Tibial nerve (tissue), 4 donors: ENCODE measurements around the gene TENM4. TPM values are rescaled to one million over a fixed set of nuclear protein-coding genes. Genes with fewer than 3 reads are reported as not detected.
A peak's percentile ranks its signal among the peaks of the same experiment; 100 is the strongest.

Experiments
- DNase-seq, 2 donors: peaks; one replicate each; pipeline ENCODE4 v3.0.0-alpha.2; 2019; ENCODE audit warnings: low spot score in 2 of 2
- H3K27ac ChIP-seq, 4 donors: fragments of 200-600 bp; sonication (generic) in 3 of 4; one replicate each; pipeline ENCODE4 v1.5.1; 2017 to 2019; ENCODE audit warnings: mild to moderate bottlenecking in 1 of 4
- H3K27me3 ChIP-seq, 2 donors: fragments of 200-600 bp; sonication (generic) in 1 of 2; one replicate each; pipeline versions ENCODE4 v1.5.1 to v1.6.0; 2017 to 2019
- H3K36me3 ChIP-seq, 3 donors: fragments of 200-600 bp; sonication (generic); one replicate each; pipeline ENCODE4 v1.5.1; 2018 to 2019
- H3K4me1 ChIP-seq, 4 donors: fragments of 200-600 bp; sonication (generic) in 3 of 4; one replicate each; pipeline ENCODE4 v1.5.1; 2017 to 2019
- H3K4me3 ChIP-seq, 4 donors: fragments of 200-600 bp; sonication (generic) in 3 of 4; one replicate each; pipeline ENCODE4 v1.5.1; 2017 to 2019; ENCODE audit warnings: mild to moderate bottlenecking in 1 of 4, moderate library complexity in 1 of 4
- H3K9me3 ChIP-seq, 4 donors: fragments of 200-600 bp; sonication (generic) in 3 of 4; one replicate each; pipeline ENCODE4 v1.5.1; 2017 to 2019
- EP300 ChIP-seq, 2 donors: sonication (generic); formaldehyde crosslinking; IDR thresholded peaks; one replicate each; pipeline ENCODE4 v1.6.1; 2017; ENCODE audit warnings: antibody characterized with exemption in 2 of 2, mild to moderate bottlenecking in 1 of 2
- POLR2A ChIP-seq, 2 donors: fragments of 450-650 bp; IDR thresholded peaks; one replicate each; pipeline ENCODE4 v1.6.1; 2017; ENCODE audit warnings: antibody characterized with exemption in 2 of 2, mild to moderate bottlenecking in 2 of 2, moderate library complexity in 2 of 2
- WGBS, 2 donors: methylation state at CpG; one replicate each; pipeline ENCODE4 v1.1.5; 2018; 5-methylcytosine and 5-hydroxymethylcytosine counted together
- total RNA-seq, 4 donors: library from RNA; depleted of rRNA; stranded (reverse); fragments of >200 nt; gene quantifications; one replicate each; pipeline ENCODE4 v1.1.0, GENCODE V29; 2016
- TF ChIP-seq, protein P1 (sequence below), 5 experiments: fragments of 200-600 bp in 3 of 5; fragments of 450-650 bp in 2 of 5; sonication (generic) in 3 of 5; IDR thresholded peaks; one replicate each; pipeline ENCODE4 v1.5.1; 2016 to 2019; ENCODE audit warnings: antibody characterized with exemption in 5 of 5, mild to moderate bottlenecking in 3 of 5, moderate library complexity in 2 of 5

Gene TENM4
- total RNA-seq, 4 donors from 2014 or later = 15.3 to 36.3 (median 19.6) TPM

DNA sequence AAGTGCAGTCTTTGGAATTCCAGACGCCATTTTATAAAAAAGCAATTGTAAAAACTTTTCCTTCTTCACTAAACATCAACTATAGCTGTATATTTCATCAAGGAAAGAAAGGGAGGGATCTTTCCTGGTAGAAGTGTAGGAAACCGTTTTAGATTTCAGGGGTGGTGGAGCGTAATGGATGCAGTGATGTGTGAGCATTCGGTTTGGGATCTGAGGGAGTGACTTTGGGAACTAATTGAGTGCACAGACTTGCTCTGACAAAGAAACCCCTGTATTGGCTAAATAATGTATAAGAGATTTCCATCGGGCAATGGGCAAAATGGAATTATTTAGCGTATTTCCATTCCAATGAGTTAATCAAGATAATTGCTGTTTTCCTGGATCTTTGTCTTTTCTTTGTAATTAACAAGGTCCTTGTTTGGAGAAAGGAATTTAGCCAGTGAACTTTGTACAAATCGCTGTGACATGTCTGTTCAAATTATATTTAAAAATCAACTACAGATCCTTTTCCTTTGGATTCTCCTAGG is 741.2 kb downstream of the TENM4 start:
- Histone ChIP-seq H3K9me3 (no peaks in the 10 kb centered on the region), H3K27me3 (no peaks in the 10 kb centered on the region), H3K27ac (no peak overlapping the region), H3K36me3 (no peaks in the 10 kb centered on the region), H3K4me3 (no peak overlapping the region), H3K4me1 (no peaks in the 10 kb centered on the region)
- TF ChIP-seq POLR2A (IDR thresholded peaks at IDR 0.05) = no peak
- 54 to 57% methylated on average over 7 of the region's 7 CpGs for WGBS, 2 donors
- DNase-seq = no peak

- no peak overlapping the region for H3K27ac ChIP-seq
- TF ChIP-seq EP300 (IDR thresholded peaks at IDR 0.05) (no peak), POLR2A (IDR thresholded peaks at IDR 0.05) (no peak)
- TF ChIP-seq, protein P1, sequence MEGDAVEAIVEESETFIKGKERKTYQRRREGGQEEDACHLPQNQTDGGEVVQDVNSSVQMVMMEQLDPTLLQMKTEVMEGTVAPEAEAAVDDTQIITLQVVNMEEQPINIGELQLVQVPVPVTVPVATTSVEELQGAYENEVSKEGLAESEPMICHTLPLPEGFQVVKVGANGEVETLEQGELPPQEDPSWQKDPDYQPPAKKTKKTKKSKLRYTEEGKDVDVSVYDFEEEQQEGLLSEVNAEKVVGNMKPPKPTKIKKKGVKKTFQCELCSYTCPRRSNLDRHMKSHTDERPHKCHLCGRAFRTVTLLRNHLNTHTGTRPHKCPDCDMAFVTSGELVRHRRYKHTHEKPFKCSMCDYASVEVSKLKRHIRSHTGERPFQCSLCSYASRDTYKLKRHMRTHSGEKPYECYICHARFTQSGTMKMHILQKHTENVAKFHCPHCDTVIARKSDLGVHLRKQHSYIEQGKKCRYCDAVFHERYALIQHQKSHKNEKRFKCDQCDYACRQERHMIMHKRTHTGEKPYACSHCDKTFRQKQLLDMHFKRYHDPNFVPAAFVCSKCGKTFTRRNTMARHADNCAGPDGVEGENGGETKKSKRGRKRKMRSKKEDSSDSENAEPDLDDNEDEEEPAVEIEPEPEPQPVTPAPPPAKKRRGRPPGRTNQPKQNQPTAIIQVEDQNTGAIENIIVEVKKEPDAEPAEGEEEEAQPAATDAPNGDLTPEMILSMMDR (IDR thresholded peaks at IDR 0.05) = no peak
- H3K4me1 ChIP-seq = no peaks in the 10 kb centered on the region
- H3K4me3 ChIP-seq = no peak overlapping the region
- H3K36me3 ChIP-seq = no peaks in the 10 kb centered on the region
- no peaks in the 10 kb centered on the region for H3K9me3 ChIP-seq
- 76 to 78% methylated on average over 3 of the region's 3 CpGs for WGBS, 2 donors
- no peaks in the 10 kb centered on the region for H3K27me3 ChIP-seq
- peak; percentile 27 to 52 for DNase-seq
Observed at GRCh38 chr11:78698612-78699011, 742.2 kb downstream of the TENM4 start.

DNA sequence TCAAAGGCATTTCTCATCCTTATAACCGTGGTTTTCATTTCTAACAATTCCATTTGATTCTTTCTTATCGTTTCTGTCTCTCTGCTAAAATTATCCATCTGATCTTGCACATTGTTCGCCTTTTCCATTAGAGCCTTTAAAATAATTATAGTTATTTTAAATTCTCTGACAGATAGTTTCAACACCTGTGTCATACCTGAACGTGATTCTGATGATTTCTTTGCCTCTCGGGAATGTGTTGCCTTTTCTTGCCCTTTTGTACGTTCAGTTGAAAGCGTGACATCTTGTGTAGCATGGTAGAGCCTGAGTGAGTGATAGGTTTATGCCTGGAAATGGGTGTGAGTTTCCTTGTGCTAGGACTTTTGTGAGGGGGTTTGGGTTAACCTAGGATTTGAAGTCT is 744.7 kb downstream of the TENM4 start:
- Histone ChIP-seq H3K27ac (no peak overlapping the region), H3K36me3 (no peaks in the 10 kb centered on the region), H3K4me3 (no peak overlapping the region), H3K4me1 (no peaks in the 10 kb centered on the region), H3K27me3 (no peaks in the 10 kb centered on the region), H3K9me3 (no peaks in the 10 kb centered on the region)
- DNase-seq = no peak
- WGBS, 2 donors = 81 to 84% methylated on average over 7 of the region's 7 CpGs
- TF ChIP-seq, protein P1 (IDR thresholded peaks at IDR 0.05) = no peak

- no peaks in the 10 kb centered on the region for H3K4me1 ChIP-seq
- WGBS, 2 donors = 84 to 87% methylated on average over 4 of the region's 4 CpGs
- no peak overlapping the region for H3K27ac ChIP-seq
- no peaks in the 10 kb centered on the region for H3K9me3 ChIP-seq
- H3K4me3 ChIP-seq = no peak overlapping the region
- TF ChIP-seq, protein P1 (IDR thresholded peaks at IDR 0.05) = no peak
- TF ChIP-seq POLR2A (IDR thresholded peaks at IDR 0.05) = no peak
- TF ChIP-seq EP300 (IDR thresholded peaks at IDR 0.05) = no peak
- H3K36me3 ChIP-seq = no peaks in the 10 kb centered on the region
- no peak for DNase-seq
- H3K27me3 ChIP-seq = no peaks in the 10 kb centered on the region
Observed at GRCh38 chr11:78694152-78694551, 746.7 kb downstream of the TENM4 start.

- H3K4me1 ChIP-seq = no peaks in the 10 kb centered on the region
- H3K36me3 ChIP-seq = no peaks in the 10 kb centered on the region
- H3K27me3 ChIP-seq = no peaks in the 10 kb centered on the region
- TF ChIP-seq EP300 (IDR thresholded peaks at IDR 0.05) (no peak), POLR2A (IDR thresholded peaks at IDR 0.05) (no peak)
- TF ChIP-seq, protein P1 (IDR thresholded peaks at IDR 0.05) = no peak
- no peak overlapping the region for H3K4me3 ChIP-seq
- WGBS, 2 donors = 83% methylated on average over 2 of the region's 2 CpGs
- no peak overlapping the region for H3K27ac ChIP-seq
- H3K9me3 ChIP-seq = no peaks in the 10 kb centered on the region
- no peak for DNase-seq
Observed at GRCh38 chr11:78691215-78691614, 749.6 kb downstream of the TENM4 start.
